Measurements from ENCODE around the gene ASB1.

The ASB1 gene

DNA sequence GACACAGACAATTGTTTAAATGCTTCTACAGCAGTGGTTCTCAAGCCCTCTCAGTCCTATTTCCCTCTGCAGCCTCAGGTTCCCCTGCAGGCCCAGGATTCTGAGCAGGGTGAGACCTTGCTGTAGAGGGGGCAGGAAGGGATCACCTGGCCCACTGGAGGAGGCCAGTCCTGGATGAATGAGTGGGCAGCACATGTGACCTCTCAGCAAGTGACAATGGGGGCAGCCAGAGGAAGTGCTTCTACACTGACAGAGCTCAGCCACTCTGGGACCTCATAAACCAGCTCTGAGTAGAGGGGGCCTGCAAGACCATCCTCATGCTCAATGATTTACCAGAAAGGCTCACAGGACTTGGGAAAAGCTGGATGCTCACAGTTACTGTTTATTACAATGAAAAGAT, 63.2 kb downstream of the ASB1 start:
- no peak for TF ChIP-seq JUND (IDR thresholded peaks at IDR 0.05; ENCODE audit: low read depth)
- in situ Hi-C loops (cut with HindIII; ENCODE audit: low pct_unique_long_range_greater_than_20kb, low sequenced_read_pairs), result no loop called here

DNA sequence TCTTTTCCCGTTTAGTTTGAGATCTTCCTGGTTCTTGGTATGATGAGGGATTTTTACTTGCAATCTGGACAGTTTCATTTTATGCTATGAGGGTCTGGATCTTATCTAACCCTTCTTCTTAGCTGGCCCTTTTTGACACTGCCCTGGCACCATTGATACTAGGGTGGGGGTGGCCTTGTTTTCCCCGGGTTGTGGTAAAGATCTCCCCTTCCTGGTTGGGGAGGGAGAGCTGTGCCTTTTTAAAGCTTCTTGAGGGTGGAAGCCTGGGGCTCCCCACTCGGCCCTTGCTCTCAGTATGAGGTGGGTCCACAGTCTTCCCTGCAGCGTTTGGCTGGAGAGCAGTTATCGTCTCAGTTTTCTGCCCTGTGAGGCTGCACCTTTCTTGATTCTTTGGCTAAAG, 66.1 kb downstream of the ASB1 start:
- DNase-seq (ENCODE audit: low read depth in 1 of 2, low spot score in 1 of 2), result no peak
- TF ChIP-seq JUND (IDR thresholded peaks at IDR 0.05; ENCODE audit: low read depth), result no peak
- in situ Hi-C loops (cut with HindIII; ENCODE audit: low pct_unique_long_range_greater_than_20kb, low sequenced_read_pairs), result no loop called here

More for the DNA sequence above, 63.2 kb downstream of the ASB1 start:
- DNase-seq (ENCODE audit: low read depth in 1 of 2, low spot score in 1 of 2), result no peak

GRCh38 chr2:238493411-238493810, 66.7 kb downstream of the ASB1 start:
- in situ Hi-C loops (cut with HindIII; ENCODE audit: low pct_unique_long_range_greater_than_20kb, low sequenced_read_pairs), result no loop called here
- TF ChIP-seq JUND (IDR thresholded peaks at IDR 0.05; ENCODE audit: low read depth), result no peak
- DNase-seq (ENCODE audit: low read depth in 1 of 2, low spot score in 1 of 2), result no peak

- no peak for DNase-seq (ENCODE audit: low read depth in 1 of 2, low spot score in 1 of 2)
- in situ Hi-C loops (cut with HindIII; ENCODE audit: low pct_unique_long_range_greater_than_20kb, low sequenced_read_pairs), result no loop called here
- TF ChIP-seq JUND (IDR thresholded peaks at IDR 0.05; ENCODE audit: low read depth), result no peak
Observed at GRCh38 chr2:238493880-238494572, 67.3 kb downstream of the ASB1 start.

- no peak for TF ChIP-seq JUND (IDR thresholded peaks at IDR 0.05; ENCODE audit: low read depth)
- no peak for DNase-seq (ENCODE audit: low read depth in 1 of 2, low spot score in 1 of 2)
- in situ Hi-C loops (cut with HindIII; ENCODE audit: low pct_unique_long_range_greater_than_20kb, low sequenced_read_pairs), result no loop called here
Observed at GRCh38 chr2:238494573-238494961, 67.8 kb downstream of the ASB1 start.

DNA sequence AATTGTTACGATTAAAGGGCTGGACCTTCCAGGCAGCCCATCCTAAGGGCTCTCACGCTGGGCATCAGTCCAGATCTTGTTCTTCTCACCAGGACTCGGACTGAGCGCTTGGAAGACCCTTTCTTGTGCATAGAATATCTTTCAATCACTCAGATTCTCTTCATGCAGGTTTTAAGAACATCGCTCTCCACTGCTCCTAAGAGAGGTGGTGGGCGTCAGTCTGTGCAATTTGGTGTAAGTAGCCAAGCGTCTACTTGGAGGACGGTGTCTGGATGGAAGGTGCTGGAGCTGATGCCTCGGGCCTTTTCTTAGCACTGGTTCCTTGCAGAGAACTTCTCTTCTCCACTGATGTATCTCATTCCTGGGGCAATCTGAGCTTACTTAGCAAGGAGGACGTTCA, 68.7 kb downstream of the ASB1 start:
- no peak for DNase-seq (ENCODE audit: low read depth in 1 of 2, low spot score in 1 of 2)
- no peak for TF ChIP-seq JUND (IDR thresholded peaks at IDR 0.05; ENCODE audit: low read depth)
- in situ Hi-C loops (cut with HindIII; ENCODE audit: low pct_unique_long_range_greater_than_20kb, low sequenced_read_pairs), result no loop called here

- in situ Hi-C loops (cut with HindIII; ENCODE audit: low pct_unique_long_range_greater_than_20kb, low sequenced_read_pairs), result no loop called here
- no peak for DNase-seq (ENCODE audit: low read depth in 1 of 2, low spot score in 1 of 2)
- TF ChIP-seq JUND (IDR thresholded peaks at IDR 0.05; ENCODE audit: low read depth), result no peak
Observed at GRCh38 chr2:238496756-238497609, 70.3 kb downstream of the ASB1 start.

DNA sequence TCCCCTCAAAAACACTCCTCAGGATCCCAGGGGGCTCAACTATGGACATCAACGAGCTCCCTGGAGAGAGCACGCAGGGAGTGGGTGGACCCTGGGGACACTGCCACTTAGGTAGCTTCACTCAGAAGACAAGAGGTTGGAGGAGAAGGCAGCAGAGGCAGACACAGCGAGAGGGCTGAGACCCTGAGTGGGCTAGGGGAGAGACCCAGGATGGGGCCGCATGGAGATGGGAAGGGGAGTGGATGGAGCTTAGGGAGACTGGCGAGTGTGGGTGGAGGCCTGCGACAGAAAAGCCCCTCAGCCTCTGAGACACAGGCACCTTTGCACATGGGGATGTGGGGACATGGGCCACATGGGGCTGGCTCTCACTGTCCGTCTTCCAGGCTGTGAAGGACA, 70.9 kb downstream of the ASB1 start:
- DNase-seq (ENCODE audit: low read depth in 1 of 2, low spot score in 1 of 2), result no peak
- in situ Hi-C loops (cut with HindIII; ENCODE audit: low pct_unique_long_range_greater_than_20kb, low sequenced_read_pairs), result no loop called here
- TF ChIP-seq JUND (IDR thresholded peaks at IDR 0.05; ENCODE audit: low read depth), result no peak

GRCh38 chr2:238498188-238498587, 71.5 kb downstream of the ASB1 start:
- in situ Hi-C loops (cut with HindIII; ENCODE audit: low pct_unique_long_range_greater_than_20kb, low sequenced_read_pairs), result no loop called here
- DNase-seq (ENCODE audit: low read depth in 1 of 2, low spot score in 1 of 2), result no peak
- no peak for TF ChIP-seq JUND (IDR thresholded peaks at IDR 0.05; ENCODE audit: low read depth)

GRCh38 chr2:238498691-238499295, 72.1 kb downstream of the ASB1 start:
- TF ChIP-seq JUND (IDR thresholded peaks at IDR 0.05; ENCODE audit: low read depth), result no peak
- in situ Hi-C loops (cut with HindIII; ENCODE audit: low pct_unique_long_range_greater_than_20kb, low sequenced_read_pairs), result no loop called here
- no peak for DNase-seq (ENCODE audit: low read depth in 1 of 2, low spot score in 1 of 2)

DNA sequence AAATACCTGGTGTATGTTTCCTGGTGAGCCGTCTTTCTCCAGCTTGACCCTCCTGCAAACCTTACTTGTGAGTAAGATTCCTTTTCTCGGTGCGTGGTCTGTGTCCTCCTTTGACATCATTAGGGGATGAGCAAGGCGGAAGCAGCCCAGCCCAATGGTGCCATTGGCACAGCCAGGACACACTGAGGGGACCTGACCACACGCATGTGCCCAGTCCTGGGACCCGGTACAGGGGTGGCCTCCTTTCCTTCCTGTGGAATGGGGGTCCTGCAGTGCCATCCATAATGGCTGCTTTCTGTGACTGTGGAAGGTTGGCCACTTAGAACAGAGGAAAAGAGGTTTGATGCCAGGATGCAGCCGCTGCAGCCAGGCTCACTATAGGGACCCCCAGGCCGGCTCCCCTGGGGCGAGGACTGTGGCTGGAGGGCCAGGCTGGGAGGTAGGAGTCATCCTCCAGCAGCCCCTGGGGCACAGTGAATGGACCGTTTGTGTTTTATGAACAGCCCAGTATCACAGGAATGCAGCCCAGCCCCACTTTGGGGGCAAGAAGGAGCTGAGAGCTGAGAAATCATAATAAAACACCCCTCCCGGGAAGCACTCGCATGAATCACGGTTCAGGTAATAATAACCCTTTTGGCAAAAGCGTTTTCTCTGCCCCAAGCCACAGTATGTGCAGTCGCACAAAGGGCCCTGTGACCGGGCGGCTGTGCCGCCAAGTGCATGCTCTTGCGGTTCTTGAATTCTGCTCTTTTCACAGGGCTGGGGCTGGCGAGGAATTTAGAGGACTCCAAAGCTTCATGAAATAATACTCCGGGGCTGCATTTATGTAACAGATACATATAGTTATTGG, 73.2 kb downstream of the ASB1 start:
- TF ChIP-seq JUND (IDR thresholded peaks at IDR 0.05; ENCODE audit: low read depth), result no peak
- no peak for DNase-seq (ENCODE audit: low read depth in 1 of 2, low spot score in 1 of 2)
- in situ Hi-C loops (cut with HindIII; ENCODE audit: low pct_unique_long_range_greater_than_20kb, low sequenced_read_pairs), result no loop called here

DNA sequence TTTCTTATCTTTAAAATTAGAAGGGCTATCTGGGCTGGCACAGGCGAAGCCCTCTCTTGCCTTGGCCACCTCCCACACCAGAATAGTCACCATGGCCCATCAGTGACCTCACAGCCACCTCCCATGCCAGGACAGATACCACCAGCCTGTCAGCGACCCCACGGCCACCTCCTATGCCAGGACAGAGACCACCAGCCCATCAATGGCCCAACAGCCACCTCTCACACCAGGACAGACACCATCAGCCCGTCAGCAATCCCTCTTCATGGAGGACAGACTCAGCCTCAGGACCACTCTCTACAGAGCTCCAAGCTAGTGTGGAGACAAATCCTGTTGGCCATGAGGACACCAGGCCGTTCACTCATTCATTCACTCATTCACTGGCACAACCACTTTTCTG, 74.6 kb downstream of the ASB1 start:
- in situ Hi-C loops (cut with HindIII; ENCODE audit: low pct_unique_long_range_greater_than_20kb, low sequenced_read_pairs), result no loop called here
- no peak for TF ChIP-seq JUND (IDR thresholded peaks at IDR 0.05; ENCODE audit: low read depth)

More for the DNA sequence above, 74.6 kb downstream of the ASB1 start:
- no peak for DNase-seq (ENCODE audit: low read depth in 1 of 2, low spot score in 1 of 2)
